Measurements from ENCODE around the gene EXOC1L.

Gene EXOC1L

DNA sequence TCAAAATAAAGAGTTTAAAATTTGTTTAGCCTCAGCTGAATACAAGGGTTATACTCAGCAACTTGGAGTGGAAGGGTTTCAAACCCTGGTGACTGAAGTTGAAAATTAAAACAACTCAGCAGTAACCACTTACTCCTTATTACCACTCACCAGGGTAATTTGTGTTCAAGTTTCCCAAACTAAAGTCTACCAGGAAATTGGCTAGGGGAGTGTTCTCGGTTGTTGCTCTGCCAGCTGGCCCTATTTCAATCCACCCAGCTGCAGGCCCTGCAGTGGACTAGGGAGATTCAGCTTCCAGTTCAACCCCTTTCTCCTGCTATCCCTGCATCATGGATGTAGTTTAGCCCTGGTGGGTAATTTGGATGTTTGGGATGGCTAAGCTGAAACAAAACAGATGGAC, 37.8 kb upstream of the EXOC1L start:
- no peaks in the 10 kb centered on the region for H3F3A ChIP-seq (ENCODE audit: control insufficient read depth, insufficient read depth)
- no peak overlapping the region for H3K27ac ChIP-seq (ENCODE audit: low read depth, low read length)
- no peaks in the 10 kb centered on the region for H3K9me2 ChIP-seq (replicated peaks; ENCODE audit: control insufficient read depth, low read length)
- H3K4me3 ChIP-seq (ENCODE audit: low read length): no peak overlapping the region
- H3K79me2 ChIP-seq (ENCODE audit: control insufficient read depth, low read length): no peaks in the 10 kb centered on the region
- H3K27me3 ChIP-seq (ENCODE audit: control insufficient read depth, low read length): no peaks in the 10 kb centered on the region
- no peaks in the 10 kb centered on the region for H3K36me3 ChIP-seq (ENCODE audit: control insufficient read depth, low read length)
- no peaks in the 10 kb centered on the region for H4K20me1 ChIP-seq (ENCODE audit: control insufficient read depth, insufficient read depth, low read depth, low read length)
- no peak for TF ChIP-seq EZH2phosphoT487 (IDR thresholded peaks at IDR 0.05; ENCODE audit: borderline replicate concordance, low read length)
- TF ChIP-seq, protein P1, sequence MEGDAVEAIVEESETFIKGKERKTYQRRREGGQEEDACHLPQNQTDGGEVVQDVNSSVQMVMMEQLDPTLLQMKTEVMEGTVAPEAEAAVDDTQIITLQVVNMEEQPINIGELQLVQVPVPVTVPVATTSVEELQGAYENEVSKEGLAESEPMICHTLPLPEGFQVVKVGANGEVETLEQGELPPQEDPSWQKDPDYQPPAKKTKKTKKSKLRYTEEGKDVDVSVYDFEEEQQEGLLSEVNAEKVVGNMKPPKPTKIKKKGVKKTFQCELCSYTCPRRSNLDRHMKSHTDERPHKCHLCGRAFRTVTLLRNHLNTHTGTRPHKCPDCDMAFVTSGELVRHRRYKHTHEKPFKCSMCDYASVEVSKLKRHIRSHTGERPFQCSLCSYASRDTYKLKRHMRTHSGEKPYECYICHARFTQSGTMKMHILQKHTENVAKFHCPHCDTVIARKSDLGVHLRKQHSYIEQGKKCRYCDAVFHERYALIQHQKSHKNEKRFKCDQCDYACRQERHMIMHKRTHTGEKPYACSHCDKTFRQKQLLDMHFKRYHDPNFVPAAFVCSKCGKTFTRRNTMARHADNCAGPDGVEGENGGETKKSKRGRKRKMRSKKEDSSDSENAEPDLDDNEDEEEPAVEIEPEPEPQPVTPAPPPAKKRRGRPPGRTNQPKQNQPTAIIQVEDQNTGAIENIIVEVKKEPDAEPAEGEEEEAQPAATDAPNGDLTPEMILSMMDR (IDR thresholded peaks at IDR 0.05; ENCODE audit: low read depth, low read length, poor library complexity, severe bottlenecking): no peak
- H3K9me3 ChIP-seq (ENCODE audit: control insufficient read depth, insufficient read depth, low read length): no peaks in the 10 kb centered on the region
- H3K4me2 ChIP-seq (ENCODE audit: low read length): no peak overlapping the region
- H3K4me1 ChIP-seq (ENCODE audit: control insufficient read depth, low read length): no peaks in the 10 kb centered on the region

DNA sequence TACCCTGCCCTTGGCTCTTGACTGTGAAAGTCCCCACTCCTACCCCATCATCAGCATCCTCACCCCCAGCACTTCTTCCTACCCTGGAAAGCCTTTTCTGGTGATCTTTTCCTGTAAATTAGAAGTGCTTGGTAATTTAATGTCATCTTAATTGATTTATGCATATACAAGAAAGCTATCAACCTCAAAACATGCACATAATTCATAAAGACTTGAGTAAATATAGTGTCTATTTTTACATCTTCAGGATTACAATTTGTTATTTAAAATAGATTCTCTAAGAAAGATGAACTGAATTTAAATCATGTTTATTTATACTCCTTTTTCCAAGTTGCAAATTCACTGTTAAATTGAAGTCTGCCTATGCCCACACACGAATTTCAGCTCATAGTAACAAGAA, 36.0 kb upstream of the EXOC1L start:
- Histone ChIP-seq H3K4me3 (ENCODE audit: low read length) (no peak overlapping the region), H3K4me2 (ENCODE audit: low read length) (no peak overlapping the region), H3K79me2 (ENCODE audit: control insufficient read depth, low read length) (no peaks in the 10 kb centered on the region), H3K27ac (ENCODE audit: low read depth, low read length) (no peak overlapping the region), H3K36me3 (ENCODE audit: control insufficient read depth, low read length) (no peaks in the 10 kb centered on the region), H3K27me3 (ENCODE audit: control insufficient read depth, low read length) (no peaks in the 10 kb centered on the region), H3K9me2 (replicated peaks; ENCODE audit: control insufficient read depth, low read length) (no peaks in the 10 kb centered on the region), H3K9me3 (ENCODE audit: control insufficient read depth, insufficient read depth, low read length) (no peaks in the 10 kb centered on the region), H3K4me1 (ENCODE audit: control insufficient read depth, low read length) (no peaks in the 10 kb centered on the region), H3F3A (ENCODE audit: control insufficient read depth, insufficient read depth) (no peaks in the 10 kb centered on the region), H4K20me1 (ENCODE audit: control insufficient read depth, insufficient read depth, low read depth, low read length) (no peaks in the 10 kb centered on the region)
- TF ChIP-seq EZH2phosphoT487 (IDR thresholded peaks at IDR 0.05; ENCODE audit: borderline replicate concordance, low read length): no peak
- TF ChIP-seq, protein P1 (IDR thresholded peaks at IDR 0.05; ENCODE audit: low read depth, low read length, poor library complexity, severe bottlenecking): no peak

DNA sequence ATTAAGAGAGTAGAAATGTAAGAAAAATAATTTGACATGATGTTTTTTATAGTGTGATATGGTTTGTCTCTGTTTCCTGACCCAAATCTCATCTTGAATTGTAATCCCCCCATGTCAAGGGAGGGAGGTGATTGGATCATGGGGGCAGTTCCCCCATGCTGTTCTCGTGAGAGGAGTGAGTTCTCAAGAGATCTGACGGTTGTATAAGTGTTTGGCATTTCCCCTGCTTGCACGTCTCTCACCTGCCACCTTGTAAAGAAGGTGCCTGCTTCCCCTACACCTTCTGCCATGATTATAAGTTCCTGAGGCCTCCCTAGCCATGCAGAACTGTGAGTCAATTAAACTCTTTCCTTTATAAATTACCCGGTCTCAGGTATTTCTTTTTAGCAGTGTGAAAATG, 34.8 kb upstream of the EXOC1L start:
- H3K36me3 ChIP-seq (ENCODE audit: control insufficient read depth, low read length): no peaks in the 10 kb centered on the region
- no peaks in the 10 kb centered on the region for H4K20me1 ChIP-seq (ENCODE audit: control insufficient read depth, insufficient read depth, low read depth, low read length)
- TF ChIP-seq, protein P1 (IDR thresholded peaks at IDR 0.05; ENCODE audit: low read depth, low read length, poor library complexity, severe bottlenecking): no peak
- TF ChIP-seq EZH2phosphoT487 (IDR thresholded peaks at IDR 0.05; ENCODE audit: borderline replicate concordance, low read length): no peak
- no peak overlapping the region for H3K4me3 ChIP-seq (ENCODE audit: low read length)
- no peaks in the 10 kb centered on the region for H3K27me3 ChIP-seq (ENCODE audit: control insufficient read depth, low read length)
- no peak overlapping the region for H3K27ac ChIP-seq (ENCODE audit: low read depth, low read length)
- H3K79me2 ChIP-seq (ENCODE audit: control insufficient read depth, low read length): no peaks in the 10 kb centered on the region
- H3K9me3 ChIP-seq (ENCODE audit: control insufficient read depth, insufficient read depth, low read length): no peaks in the 10 kb centered on the region
- no peaks in the 10 kb centered on the region for H3K4me1 ChIP-seq (ENCODE audit: control insufficient read depth, low read length)
- no peaks in the 10 kb centered on the region for H3F3A ChIP-seq (ENCODE audit: control insufficient read depth, insufficient read depth)
- H3K4me2 ChIP-seq (ENCODE audit: low read length): no peak overlapping the region
- H3K9me2 ChIP-seq (replicated peaks; ENCODE audit: control insufficient read depth, low read length): no peaks in the 10 kb centered on the region

DNA sequence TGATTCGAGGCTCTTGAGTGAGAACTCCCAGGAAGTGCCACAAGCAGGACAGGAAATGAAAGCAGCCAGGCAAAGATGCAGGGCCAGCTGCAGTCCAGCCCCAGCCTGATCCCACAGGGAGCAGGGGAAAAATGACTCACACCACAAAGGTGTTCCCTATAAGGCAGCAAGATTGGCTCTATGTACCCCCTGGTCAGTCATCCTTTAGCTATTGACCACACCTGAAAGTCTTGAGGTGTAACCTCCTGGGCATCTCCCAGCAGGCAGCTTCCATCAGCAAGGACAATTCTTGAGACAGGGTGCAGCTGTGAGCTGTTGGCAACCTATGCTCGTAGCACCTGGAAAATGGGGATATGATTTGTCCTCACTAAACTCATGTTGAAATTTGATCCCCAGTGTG, 27.9 kb upstream of the EXOC1L start:
- Histone ChIP-seq H3K9me3 (ENCODE audit: control insufficient read depth, insufficient read depth, low read length) (no peaks in the 10 kb centered on the region), H3K4me1 (ENCODE audit: control insufficient read depth, low read length) (no peaks in the 10 kb centered on the region), H3K4me2 (ENCODE audit: low read length) (no peak overlapping the region), H3K36me3 (ENCODE audit: control insufficient read depth, low read length) (no peaks in the 10 kb centered on the region), H3F3A (ENCODE audit: control insufficient read depth, insufficient read depth) (no peaks in the 10 kb centered on the region), H3K79me2 (ENCODE audit: control insufficient read depth, low read length) (no peaks in the 10 kb centered on the region), H3K27me3 (ENCODE audit: control insufficient read depth, low read length) (no peaks in the 10 kb centered on the region), H4K20me1 (ENCODE audit: control insufficient read depth, insufficient read depth, low read depth, low read length) (no peaks in the 10 kb centered on the region), H3K27ac (ENCODE audit: low read depth, low read length) (no peak overlapping the region), H3K4me3 (ENCODE audit: low read length) (no peak overlapping the region), H3K9me2 (replicated peaks; ENCODE audit: control insufficient read depth, low read length) (no peaks in the 10 kb centered on the region)
- TF ChIP-seq, protein P1 (IDR thresholded peaks at IDR 0.05; ENCODE audit: low read depth, low read length, poor library complexity, severe bottlenecking): no peak
- TF ChIP-seq EZH2phosphoT487 (IDR thresholded peaks at IDR 0.05; ENCODE audit: borderline replicate concordance, low read length): no peak
